ENCODE results near the gene CRY2.
"Not testable (repeated sequence)": the region's sequence is repeated elsewhere in the genome, so short reads cannot be mapped to it uniquely, and the experiment has no call there.

The CRY2 gene

GRCh38 chr11:45900916-45901617 is 53.8 kb downstream of the CRY2 start:
- DNase-seq: no peak

DNA sequence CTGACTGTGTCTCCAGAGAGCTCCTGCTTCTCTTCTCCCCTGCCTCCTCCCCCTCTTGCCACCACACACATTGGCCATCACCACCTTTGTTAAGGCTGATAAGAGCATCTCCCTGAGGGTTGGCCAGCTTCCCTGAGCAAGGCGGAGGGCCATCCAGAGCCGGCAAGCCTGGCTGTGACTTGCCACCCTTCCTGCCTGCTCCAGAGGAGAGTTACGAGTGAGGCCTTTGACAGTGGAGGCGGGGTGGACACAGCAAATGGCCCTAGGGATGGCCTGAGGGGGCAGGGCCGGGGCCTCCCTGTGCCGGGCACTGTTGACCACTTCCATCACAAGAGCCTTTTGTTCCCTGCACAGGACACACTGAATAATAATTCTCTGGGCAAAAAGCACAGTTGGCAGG is 54.4 kb downstream of the CRY2 start:
- DNase-seq: no peak

DNA sequence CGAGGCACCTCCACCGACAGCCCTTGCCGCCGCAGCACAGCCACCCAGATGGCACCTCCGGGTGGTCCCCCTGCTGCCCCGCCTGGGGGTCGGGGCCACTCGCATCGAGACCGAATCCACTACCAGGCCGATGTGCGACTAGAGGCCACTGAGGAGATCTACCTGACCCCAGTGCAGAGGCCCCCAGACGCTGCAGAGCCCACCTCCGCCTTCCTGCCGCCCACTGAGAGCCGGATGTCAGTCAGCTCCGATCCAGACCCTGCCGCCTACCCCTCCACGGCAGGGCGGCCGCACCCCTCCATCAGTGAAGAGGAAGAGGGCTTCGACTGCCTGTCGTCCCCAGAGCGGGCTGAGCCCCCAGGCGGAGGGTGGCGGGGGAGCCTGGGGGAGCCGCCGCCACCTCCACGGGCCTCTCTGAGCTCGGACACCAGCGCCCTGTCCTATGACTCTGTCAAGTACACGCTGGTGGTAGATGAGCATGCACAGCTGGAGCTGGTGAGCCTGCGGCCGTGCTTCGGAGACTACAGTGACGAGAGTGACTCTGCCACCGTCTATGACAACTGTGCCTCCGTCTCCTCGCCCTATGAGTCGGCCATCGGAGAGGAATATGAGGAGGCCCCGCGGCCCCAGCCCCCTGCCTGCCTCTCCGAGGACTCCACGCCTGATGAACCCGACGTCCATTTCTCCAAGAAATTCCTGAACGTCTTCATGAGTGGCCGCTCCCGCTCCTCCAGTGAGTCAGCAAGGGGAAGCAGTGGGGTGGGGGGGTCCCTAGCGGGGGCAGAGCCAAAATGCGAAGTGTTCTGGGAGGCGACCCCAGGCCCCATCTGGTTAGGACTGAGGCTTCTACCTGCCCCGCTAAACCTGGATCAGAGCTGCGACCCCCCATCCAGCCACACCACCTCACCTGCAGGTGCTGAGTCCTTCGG is 55.4 kb downstream of the CRY2 start:
- no peak for DNase-seq

DNA sequence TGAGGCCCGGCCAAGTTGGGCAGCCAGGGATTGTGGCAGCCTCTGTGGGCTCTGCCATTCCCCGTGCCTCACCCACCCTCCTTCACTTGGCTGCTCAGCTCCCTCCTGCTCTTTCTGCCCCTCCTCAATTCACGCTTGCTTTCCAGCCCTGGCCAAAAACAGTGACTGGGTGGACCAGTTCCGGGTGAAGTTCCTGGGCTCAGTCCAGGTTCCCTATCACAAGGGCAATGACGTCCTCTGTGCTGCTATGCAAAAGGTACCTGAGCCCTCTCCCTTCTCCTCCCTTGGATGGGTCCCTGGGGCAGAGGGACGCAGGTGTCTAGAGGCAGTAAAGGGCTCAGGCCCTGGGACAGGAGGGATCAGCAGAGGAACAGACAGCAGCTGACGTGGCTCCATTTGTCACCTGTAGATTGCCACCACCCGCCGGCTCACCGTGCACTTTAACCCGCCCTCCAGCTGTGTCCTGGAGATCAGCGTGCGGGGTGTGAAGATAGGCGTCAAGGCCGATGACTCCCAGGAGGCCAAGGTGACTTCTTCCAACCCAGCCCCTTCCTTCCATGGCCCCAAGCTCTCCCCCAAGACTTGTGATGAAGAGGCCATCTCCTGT is 57.1 kb downstream of the CRY2 start:
- DNase-seq: no peak

- no peak for DNase-seq
Measured at GRCh38 chr11:45905095-45905494, 57.8 kb downstream of the CRY2 start.

DNA sequence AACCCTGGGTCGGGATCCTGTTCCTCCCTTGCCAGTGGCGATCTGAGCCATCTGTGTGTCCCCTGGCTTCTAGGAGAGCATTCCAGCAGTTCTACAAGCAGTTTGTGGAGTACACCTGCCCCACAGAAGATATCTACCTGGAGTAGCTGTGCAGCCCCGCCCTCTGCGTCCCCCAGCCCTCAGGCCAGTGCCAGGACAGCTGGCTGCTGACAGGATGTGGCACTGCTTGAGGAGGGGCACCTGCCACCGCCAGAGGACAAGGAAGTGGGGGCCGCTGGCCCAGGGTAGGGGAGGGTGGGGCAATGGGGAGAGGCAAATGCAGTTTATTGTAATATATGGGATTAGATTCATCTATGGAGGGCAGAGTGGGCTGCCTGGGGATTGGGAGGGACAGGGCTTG is 58.3 kb downstream of the CRY2 start:
- DNase-seq: not testable (repeated sequence)

DNA sequence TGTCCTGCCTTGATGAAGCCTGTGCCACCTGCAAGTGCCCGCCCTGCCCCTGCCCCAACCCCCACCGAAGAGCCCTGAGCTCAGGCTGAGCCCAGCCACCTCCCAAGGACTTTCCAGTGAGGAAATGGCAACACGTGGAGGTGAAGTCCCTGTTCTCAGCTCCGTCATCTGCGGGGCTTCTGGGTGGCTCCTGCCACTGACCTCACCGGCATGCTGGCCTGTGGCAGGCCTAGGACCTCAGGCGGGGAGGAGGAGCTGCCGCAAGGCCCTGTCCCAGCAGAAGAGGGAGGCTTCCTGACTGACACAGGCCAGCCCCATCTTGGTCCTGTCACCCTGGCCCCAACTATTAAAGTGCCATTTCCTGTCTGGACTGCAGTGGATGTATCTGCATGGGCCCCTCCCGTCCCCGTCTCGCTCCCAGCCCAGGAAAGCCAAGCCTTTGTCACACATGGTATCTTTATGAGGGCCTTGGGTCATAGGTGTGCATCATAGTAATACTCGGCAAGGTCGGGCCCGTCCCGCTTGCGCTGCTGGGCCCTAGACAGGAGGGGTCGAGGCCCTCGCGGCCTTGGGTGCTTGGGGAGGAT is 58.9 kb downstream of the CRY2 start:
- DNase-seq: no peak

- no peak for DNase-seq
Measured at GRCh38 chr11:45906965-45907611, 59.8 kb downstream of the CRY2 start, which contains the start of gene FREY1. FREY1 (minus strand) TSS chr11:45907271; CDS start chr11:45907245, 26 bp downstream.

DNA sequence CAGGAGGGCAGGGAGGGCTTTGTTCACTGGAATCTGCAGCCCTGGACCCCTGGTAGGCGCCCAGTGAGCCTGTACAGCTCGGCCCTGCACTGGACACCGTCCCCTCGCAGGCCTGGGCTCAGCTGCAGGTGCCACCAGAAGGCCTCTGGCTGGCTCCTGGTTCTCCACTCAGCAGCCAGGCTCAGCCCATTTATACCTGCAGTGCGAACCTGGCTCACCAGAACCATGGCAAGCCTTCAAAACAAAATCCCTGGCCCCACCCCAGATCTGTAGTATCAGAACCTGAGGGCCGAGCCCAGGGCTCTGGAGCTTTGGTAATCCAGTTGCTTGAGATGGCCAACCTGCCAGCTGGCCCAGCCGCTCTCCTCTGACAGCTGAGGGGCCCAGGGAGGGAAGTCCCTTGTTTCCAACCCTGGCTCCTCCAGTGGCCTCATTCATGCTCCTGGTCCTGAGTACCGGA is 60.7 kb downstream of the CRY2 start:
- no peak for DNase-seq

DNA sequence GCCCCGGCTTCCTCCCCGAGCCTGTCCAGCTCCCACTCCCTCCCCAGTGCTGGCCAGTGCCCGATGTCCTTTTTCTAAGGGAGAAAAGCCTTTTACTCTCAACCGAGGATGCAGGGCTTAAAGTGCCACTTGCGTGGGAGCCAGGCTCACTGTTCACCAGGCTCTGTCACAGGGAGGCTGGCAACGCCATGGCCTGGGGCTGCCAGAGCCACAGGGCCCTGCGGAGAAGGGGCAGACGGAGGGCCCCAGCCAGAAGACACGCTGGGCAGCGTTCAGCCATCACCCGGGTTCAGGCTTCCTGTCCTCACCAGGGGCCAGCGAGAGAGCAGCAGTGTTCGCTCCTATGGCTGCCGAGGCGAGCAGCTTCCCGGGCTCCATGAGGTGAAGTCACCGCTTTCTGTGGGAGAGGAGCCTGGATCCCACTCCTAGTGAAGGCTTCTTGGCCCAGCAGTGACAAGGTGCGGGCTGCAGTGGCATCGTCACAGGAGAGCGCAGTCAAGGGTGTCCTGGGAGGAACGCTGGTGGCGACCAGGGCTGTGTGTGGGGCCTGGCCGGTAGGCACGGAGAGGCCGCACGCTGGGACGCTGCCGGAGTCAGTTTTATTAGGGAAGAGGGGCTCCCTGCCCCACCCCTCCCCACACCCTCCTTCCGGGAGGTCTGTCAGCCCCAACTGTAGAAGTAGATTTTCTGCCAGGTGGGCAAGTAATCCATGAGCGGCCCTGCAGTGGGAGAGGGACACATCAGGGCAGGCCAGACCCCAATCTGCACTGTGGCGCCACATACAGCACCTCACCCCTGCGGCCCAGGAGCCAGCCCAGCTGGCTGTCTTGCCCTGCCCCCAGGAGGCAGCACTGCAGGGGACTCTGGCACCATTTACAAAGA is 62.6 kb downstream of the CRY2 start:
- no peak for DNase-seq

DNA sequence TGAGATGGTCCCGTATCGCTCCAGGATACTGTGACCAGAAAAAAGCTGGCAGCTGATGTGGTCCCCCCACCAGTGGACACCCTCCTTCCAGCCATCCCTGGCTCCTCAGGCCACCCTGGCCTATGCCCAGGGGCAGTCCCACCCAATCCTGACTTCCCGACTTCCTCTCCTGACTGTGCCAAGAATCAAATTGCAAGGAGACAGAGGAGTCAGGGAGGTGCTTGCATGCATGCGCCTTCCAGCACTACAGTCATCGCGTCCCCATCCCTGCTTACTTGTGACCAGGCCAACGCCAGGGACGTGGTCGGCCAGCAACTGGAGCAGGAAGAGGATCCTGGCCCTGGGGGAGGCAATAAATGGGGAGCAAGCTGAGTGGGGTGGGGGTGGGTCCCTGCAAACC is 63.3 kb downstream of the CRY2 start:
- no peak for DNase-seq

- DNase-seq: no peak
Measured at GRCh38 chr11:45913514-45913913, 66.2 kb downstream of the CRY2 start.

- DNase-seq: no peak
Measured at GRCh38 chr11:45913942-45914635, 66.8 kb downstream of the CRY2 start.

DNA sequence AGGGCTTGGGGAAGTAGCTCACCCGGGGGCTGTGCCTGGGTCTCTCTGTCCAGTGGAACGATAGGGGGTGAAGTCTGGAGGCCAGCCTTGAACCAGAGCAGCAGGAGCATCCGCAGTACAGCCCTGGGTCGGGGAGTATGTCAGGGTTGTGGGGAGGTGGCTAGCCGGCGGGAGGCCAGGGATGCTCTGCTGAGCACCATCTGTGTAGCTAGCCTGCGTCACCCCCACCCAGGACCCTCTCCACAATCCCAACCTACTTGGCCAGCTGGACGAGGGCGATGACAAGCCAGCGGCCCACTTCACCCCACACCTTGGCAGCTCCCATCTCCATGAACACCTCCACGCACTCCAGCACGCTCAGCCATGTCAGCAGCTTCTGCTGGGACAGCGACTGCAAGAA is 68.2 kb downstream of the CRY2 start:
- DNase-seq: no peak

DNA sequence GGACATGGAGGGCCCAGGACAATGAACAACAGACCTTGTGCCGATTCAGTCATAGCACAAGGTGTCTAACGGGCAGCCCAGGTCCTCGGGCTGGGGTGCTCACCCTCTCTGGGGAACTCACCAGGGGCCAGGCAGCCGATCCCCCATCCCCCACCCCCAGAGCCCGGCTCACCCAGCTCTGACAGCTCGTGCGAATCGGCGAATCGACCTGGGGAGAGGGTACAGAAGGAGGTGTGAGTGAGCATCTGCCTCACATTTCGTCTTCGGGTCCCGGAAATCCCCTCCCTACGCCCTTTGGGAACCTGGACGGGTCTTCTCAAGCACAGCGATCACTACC is 70.0 kb downstream of the CRY2 start:
- DNase-seq: no peak

GRCh38 chr11:45917623-45918330 is 70.5 kb downstream of the CRY2 start, which contains the start of gene PEX16:
PEX16 (minus strand) TSS chr11:45917877; CDS start chr11:45917811, 66 bp downstream.
- peak; percentile 98 for DNase-seq

DNA sequence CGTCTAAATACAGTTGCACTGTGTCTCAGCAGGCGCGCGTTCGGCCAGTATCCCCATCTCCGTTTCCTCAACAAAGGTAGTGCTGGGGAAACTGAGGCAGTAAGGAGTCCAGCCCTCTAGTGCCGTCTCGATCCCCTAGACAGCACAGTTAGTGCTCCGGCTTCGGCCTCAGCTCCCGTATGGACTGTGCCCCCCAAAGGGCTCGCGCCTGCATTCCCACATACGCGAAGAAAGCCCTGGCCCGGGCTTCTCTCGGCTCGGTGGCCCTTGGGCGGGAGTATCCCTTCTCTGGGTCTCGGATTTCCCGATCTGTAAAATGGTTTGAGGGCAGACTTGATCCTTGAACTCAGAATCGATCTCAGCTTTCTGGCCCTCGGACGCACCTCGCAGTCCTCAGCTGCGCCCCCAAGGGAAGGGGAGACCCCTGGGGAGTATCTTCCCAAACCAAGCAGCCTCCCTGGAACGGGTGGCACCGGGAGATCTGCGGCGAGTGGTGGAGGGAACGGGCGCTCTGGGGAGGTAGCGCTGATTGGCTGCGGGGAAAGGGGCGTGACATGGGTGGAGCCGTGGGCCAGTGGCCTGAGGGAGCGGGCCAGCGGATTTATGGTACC is 71.2 kb downstream of the CRY2 start:
- peak; percentile 20 for DNase-seq

- no peak for DNase-seq
Measured at GRCh38 chr11:45918962-45919675, 71.8 kb downstream of the CRY2 start.

All from GDM1 (cell line).